ENCODE measurements around the gene VANGL1.

VANGL1 gene

DNA sequence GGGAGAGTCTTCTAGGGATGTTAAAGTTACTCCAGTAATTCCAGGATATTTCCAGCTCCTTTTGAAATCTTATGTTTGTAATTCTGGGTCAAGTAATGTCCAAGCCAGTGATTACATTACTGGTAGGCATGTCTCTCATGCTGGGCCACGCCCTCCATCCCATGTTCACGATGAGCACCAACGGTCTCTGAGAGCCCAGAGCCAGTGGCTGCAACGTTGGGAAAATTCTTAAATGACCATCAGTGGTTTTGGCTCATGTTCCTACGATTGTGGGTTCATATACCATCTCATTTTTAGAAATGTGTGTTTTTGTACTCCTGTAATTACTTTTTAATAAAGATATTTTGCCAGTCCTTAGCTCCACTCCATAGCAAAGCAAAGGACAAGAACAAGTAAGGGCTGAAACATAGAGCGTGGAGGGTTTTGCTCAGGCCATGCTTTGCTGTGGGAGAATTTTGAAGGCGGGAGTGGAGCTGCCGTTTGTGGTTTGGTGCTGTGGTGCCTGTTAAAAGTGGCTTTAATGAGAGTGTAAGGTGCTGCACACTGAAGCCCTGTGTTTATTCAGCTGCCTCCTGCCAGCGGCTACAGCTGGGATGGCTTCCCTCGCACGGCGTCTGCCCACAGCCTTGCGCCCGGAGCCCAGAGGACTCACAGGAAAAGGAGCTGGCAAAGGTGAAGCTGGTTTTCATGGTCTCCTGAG, 28.9 kb downstream of the VANGL1 start:
- no peak for DNase-seq

DNA sequence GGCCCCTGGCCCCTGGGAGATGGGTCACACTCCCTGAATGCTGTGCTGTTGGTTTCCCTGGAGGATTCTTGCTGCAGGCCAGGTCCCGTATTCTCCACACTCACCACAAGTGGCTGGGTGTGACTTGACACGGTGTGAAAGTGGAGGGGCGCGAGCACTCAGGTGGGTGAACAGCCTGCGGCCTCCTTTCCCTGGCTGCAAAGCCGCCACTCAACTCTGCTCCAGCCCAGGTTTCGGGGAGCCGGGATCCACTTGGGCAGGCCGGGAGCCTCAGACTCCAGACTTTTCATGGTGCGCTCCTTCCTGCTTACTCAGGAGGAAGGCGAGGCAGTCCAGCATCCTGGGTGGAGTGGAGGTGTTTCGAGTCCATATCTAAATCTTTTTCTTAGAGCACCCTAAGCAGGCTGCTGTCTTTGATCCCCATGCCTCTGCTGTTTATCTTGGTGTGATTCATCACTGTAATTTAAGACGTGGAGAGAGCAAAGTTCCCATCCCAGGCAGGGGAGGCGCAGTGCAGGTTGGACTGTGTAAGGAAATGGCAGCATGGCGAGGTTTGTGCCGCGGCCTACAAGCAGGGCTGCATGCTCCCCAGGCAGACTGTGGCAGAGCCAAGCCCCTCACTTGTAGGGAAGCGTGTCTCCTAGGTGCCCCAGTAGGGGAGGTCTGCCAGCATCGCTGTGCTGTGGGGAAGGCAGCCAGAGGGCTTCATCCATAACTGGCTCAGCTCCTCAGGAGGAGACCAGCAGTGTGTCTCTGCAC, 29.6 kb downstream of the VANGL1 start:
- DNase-seq: no peak

DNA sequence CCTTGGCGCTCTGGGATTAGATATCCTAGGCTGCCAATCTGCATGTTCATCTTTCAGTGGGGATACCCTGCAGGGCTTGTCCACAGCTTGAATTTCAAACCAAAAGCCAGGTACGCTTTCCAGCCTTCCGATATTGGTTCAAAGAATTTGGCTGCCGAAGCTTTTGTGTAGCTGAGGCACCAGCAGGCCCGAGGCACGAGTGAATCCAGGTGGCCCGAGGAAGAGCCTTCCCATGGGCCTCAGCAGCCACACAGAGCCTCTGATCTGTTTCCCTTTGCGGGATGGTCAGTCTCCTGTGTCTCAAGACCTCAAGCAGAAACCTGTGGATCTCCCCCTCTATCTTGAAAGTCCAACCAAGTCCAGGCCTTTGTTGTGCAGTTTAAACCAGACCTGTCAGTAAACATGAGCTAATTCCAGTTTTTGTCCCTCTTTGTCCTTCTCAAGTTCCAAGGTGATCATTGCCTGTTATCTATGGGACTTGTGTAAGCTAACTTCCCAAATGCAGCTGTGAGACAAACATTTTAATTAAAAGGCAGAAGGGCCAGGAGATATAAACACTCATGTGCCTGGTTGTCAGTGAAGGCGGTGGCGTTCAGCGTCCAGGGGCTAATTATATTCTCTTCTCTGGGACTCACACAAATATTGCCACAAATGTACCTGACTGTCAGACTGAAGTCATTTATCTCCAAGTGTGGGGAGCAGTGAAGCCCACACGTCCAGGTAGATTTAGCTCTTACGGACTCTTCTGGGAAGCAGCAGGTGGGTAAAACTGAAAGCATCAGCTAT, 30.6 kb downstream of the VANGL1 start:
- DNase-seq: no peak

DNA sequence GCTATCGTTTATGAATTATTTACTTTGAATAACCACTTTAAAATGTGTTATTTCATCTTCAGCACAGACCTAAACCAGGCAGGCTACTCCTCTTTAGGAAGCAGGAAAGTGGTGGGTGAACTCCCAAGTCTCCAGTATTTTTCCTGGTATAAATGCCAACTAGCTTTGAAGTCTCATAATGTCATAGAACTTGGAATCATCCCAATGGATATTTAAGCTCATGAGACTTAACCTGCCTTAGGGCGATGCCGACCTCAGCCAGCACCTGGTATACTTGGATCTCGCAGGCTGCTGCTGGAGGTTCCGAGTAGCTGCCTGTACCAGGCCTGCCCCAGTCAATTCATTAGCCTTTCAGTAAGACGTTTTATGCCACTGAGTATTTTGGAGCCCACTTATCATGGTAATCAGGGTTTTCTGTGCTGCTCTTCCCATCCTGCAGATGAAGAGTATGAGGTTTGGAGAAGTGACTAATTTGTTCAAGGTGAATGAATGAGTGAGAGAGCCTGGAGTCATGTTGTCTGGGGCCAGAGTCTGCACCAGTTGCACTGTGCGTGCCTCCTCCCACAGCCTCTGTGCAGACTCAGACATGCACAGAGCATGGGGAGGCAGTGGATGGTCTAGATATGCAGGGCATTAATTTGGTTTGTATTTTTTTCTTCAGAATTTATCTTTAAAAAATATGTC, 34.9 kb downstream of the VANGL1 start:
- DNase-seq: no peak

DNA sequence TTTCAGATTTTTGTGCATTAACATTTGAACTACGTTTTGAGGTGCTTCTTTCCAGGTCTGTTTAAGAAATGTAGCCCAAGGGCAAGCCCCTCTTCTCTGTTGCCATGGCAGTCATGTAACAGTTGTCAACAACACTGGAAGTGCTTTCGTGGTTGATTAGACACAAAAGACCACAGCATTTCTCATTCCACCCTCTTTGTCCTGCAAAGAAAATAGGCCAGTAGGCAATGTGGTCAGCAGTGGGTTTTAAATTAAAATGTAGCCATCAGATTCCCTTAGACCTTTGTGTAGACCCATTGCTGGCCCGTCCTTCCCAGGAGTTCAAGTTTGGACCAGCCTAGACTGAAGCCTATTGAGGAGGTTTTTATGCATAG, 35.4 kb downstream of the VANGL1 start:
- DNase-seq: no peak

DNA sequence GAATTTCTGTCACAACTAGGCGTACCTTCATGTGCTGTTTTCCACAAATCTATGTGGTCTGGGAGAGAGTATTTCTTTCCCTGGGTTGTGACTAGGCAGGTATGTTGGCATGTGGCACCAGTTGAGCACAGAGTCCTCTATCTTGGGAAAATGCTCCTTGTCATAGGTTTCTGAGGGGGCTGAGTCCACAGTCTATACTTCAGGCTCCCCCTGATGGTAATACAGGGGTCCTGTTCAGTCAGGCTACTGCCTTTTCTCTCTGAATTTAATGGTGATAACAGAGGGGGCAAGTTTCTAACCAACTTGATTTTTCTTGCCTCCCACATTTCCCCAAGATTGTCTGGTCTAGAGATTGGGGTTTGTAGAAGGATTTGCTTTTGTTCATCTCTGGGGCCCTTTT, 35.8 kb downstream of the VANGL1 start:
- no peak for DNase-seq

DNA sequence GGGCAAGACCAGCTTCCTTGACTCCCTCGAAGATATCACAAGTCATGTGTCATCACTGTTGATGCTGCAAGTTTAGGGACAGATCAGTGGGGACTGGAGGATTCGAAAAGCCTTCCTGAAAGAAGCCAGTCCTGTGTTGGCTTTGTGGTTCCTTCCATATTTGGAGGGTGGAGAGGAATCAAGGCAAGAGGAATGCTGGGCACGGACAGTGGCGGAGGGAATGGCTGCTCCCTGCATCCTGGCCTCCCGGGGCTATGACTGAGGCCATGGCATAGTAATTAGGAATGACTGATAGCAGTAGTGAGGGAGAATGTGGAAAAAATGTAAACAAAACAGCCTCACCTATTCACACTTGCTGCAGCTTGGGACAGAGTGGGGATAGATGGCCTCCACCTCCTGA, 36.4 kb downstream of the VANGL1 start:
- DNase-seq: no peak

DNA sequence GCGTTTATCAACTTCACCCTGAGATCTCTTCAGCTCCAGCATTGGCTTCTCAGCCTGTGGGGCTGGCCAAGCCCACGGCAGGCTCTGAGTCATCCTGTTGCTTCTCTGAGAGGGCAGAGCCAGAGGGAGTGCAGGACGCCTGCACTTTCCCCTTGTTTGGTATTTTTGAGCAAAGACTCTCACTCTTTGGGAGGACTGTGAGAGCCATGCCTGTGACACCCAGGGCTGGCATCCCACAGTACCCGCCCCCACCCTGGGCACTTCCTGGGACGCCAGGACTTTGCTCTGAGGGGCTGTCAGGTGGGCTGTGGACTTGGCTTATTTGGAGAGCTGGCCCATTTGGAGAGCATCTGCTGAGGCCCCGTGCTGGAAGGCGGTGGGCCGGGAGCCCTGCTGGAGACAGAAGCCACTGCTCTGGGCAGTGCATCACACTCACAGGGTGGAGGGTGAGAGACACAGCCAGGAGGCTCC, 37.4 kb downstream of the VANGL1 start:
- no peak for DNase-seq

DNA sequence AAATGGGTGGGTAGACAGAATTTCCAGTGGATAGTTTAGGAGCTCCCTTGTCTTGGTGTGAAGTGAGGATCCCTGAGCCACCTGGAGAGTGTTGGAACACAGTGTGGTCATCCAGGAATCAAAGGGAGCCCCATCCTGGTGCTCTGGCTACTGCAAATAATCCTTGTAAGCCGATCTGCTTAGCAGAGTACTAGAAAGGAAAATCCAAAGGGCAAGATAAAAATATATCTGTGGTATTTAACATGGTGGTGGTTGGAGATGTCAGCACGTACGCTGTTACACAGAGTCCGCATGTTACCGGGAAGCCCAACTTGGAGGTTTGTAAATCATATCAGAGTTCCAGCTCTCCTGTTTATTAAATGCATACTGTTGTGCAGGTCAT, 39.0 kb downstream of the VANGL1 start:
- no peak for DNase-seq

DNA sequence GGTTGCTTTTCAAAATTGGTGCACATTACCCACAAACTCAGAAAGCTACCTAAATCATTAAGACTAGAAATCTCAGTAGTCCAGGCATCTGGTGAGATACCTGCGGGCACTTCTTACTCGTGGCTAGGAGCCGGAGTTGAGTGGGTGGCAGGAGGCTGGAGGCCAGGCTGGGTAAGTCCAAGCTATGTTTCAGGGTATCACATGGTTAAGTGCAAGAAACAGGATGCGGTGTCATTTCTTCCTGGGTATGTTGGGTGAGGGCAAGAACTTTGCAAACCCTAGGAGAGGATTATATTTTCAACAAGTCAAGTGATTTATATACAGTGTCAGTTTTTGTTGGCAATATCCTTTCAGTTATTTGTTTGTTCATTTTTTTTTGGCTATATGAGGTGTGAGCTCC, 41.0 kb downstream of the VANGL1 start:
- no peak for DNase-seq

DNA sequence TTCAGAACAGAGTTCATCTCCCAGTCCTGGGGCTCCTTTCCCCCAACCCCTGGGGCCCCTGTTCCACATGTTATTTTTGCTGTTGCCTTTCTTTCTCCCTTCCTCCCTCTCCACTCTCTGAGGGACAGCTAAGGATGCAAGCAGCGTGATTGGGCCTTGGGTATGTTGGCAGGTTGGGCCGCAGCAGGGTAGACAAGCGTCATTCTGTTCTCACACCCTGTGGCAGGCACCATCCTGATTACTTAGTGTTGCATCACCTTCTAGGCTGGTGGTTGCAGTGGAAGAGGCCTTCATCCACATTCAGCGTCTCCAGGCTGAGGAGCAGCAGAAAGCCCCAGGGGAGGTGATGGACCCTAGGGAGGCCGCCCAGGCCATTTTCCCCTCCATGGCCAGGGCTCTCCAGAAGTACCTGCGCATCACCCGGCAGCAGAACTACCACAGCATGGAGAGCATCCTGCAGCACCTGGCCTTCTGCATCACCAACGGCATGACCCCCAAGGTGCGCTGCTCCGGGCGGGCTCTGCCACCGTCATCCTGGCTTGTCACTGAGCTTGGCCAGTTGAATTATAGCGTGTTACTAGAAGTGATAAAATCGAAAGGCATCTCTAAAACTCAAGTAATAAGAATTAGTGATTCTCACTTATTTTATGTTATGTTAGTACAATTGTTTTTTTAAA, 43.4 kb downstream of the VANGL1 start:
- DNase-seq: no peak

DNA sequence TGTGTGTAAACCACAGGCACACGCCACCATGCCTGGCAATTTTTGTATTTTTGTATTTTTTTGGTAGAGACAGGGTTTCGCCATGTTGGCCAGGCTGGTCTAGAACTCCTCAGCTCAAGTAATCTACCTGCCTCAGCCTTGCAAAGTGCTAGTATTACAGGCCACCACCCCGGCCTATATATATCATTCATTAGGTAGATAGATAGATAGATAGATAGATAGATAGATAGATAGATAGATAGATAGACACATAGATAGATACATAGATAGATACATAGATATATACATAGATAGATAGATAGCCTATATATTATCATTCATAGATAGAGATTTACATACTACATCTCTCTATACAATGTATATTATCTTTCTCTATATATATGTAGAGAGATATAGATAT, 46.0 kb downstream of the VANGL1 start:
- no peak for DNase-seq

DNA sequence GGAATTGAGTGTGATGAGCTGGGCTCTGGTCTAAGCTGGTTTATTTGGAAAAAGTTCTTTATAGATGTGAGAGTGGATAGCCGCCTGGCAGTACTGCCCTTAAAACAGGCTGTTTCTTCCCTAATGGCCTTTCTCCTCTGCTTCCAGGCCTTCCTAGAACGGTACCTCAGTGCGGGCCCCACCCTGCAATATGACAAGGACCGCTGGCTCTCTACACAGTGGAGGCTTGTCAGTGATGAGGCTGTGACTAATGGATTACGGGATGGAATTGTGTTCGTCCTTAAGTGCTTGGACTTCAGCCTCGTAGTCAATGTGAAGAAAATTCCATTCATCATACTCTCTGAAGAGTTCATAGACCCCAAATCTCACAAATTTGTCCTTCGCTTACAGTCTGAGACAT, 49.2 kb downstream of the VANGL1 start:
- no peak for DNase-seq

DNA sequence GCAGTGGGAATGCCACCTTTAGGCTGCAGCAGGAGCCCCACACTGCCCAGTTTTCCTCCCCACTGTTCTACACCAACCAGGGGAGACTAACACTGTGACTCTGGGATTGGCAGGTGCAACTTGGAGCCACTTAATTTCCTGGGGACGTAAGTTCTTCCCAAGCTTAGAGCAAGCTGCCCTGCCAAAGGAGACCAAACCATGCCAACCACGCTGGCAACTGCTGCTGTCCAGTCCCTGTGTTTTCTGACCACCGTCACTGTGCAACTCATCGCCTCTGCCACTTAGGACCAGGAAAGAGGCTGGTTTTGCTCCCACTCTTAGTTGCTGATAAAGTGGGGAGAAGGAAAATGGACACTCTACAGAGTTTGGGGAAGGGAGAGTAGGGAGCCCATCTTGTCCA, 50.5 kb downstream of the VANGL1 start:
- DNase-seq: no peak

DNA sequence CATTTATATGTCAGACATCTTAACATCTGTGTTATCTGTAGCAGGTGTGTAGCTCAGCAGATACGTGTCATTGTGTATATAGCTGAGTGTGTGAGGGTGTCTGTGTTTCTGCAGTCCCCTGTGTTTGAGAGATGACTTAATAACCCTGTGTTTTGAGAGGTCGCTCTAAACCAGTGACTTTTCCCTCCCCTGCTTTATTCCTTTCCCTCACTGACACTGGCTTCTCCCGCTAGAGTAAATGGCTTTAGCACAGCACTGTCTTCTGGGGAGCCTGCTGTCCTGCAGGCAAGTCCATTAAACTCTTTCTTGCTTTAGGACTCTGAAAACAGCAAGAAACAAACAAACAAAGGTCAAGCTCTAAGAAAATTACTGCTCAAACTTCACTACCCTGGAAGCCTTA, 53.0 kb downstream of the VANGL1 start:
- no peak for DNase-seq

DNA sequence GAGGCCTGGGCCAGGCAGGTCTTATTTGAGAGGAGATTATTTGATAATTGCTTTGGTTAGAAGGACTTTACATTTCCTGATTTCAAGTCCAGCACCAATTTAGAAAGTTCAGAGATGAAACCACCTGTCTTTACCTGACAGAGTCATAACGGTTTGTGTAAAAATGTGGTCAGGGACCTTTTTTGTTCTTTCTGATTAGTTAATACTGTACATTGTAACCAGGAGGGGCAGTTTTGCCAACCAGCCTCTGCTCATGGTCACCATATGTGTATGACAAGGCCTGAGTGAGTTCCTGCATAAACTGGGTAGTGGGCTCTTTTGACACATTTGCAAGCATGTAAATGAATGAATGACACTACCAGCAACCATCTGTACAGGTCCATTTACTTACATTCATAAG, 55.8 kb downstream of the VANGL1 start:
- DNase-seq: no peak

DNA sequence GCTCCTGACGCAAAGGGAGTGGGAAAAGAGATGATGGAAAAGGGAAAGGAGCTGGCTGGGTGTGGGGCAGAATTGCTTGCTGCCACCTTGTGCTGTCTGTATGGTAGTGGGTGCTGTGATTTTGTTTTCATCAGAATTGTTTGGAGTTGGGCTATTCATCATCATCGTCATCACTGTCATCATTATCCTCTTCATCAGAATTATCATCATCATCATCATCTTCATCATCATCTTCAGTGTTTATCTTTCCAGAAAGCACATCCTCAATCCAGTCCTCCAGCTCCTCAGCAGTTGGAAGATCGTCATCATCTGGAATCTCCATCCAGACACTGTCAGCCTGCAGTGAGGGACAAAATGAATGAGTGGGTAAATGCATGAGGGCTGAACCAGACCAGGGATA, 59.3 kb downstream of the VANGL1 start:
- DNase-seq: no peak

DNA sequence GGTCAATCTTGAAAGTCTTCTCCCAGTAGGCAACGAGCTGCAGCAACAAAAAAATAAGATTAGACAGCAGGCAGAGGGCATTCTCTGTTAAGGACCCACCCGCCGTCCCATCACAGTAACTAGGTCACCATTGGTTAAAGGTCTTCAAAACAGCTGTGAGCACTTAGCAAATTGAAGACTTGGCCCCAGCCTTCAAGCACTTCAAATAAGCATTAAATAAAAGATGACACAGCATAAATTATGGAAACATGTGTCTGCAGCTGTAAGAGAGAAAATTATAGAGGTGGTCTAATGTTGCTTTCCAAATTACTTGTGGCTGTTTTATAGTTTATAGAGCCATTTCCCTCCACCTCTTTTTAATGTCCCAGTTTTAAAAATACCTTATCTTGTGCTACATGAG, 61.2 kb downstream of the VANGL1 start:
- DNase-seq: no peak

DNA sequence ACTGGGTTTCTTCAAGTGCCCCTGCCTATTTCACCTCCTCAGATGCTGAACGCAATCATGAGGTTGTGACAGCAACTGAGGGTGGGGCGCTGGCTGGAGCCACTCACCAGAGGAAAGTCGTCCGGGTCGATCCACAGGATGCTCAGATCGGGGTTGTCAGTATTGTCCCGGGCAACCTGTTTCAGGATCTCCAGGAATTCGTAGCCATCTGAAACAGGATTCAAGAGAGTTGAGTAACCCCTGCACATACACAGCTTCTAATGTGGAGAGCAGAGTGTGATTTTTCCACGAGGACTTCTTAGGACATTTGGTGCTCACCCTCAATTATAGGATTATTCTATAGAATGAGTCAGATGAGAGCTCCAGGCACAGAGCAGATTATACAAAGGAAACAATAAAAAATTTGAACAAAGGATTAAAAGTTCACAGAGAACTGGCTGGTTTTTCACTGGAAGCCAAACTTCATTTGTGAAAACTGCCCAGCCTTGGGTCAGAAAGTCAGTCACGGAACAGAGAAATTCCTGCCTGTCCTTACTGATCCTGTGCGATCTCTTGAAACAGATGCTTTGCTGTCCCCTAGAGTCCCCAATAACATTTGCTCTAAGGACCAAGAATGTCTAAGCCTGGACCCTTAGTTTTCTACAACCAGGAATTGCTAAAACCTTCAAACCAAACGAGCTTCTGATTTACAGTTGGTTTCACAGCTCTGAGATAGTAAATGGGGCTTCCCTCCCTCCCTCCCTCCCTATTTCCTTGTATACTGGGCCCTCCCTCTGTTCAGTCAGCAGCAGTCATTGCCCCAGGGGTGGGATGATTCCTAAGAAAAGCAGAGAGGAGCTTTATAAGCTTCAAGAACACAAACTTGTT, 63.5 kb downstream of the VANGL1 start:
- no peak for DNase-seq

DNA sequence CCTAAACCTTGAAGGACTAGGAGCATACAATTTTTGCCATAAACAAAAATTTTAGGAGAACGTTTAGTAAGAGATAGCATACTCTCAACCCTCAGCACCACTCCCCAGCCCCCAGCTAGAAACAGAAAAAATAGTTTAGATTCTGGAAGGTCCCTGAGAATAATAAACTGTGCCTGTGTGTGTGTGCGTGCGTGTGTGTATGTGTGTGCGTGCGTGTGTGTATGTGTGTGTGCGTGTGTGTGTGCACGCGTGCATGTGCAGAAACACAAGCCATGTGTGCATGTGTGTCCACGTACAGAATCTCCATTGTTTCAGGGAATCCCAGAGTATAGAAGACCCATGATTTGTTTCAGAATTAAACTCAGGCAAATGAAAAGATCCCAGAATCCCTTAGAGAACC, 64.2 kb downstream of the VANGL1 start:
- DNase-seq: no peak

DNA sequence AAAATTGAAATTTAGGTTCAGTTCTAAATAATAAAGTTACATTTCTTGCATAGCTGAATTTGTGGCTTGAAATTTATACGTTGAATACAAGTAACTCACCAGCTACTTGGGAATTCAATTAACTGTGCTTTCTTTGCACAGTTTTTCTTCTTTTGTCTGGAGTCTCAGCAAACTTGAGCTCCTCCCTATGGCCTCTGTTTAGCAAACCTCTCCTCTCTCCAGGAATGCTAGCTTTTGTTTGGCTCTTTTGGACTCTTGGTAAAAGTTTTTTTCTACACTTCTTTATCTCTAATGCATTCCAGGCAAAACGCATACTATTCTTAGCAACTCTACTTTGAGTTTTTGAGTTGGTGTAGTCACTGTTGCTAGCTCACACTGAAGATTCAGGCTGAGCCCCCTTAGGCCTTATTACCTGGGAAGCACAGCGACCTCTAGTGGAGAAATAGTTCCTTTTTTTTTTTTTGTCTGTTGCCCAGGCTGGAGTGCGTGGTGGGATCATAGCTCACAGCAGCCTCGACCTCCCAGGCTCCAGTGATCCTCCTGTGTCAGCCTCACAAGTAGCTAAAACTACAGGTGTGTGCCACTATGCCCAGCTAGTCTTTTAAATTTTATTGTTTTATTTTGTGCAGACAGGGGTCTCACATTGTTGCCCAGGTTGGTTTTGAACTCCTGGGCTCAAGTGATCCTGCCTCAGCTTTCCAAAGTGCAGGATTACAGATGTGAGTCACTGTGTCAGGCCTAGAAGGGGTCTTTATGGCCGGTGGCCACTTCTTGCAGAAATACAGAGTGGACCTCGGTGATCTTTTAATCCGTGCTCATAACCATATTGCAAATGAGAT, 65.0 kb downstream of the VANGL1 start:
- DNase-seq: peak; percentile 11

Measured in activated CD4-positive, alpha-beta T cell treated with anti-CD3 and anti-CD28 coated beads, Interleukin-2, amount 50 U/mL, for 16 hours (primary cell).